Stomach smooth muscle (tissue), 2 donors: Measurements from ENCODE around the gene ST3GAL6.

Source experiments
- H3K27ac ChIP-seq: one replicate; pipeline ENCODE4 v1.7.0; 2013; ENCODE audit warnings: mild to moderate bottlenecking, low read length, inconsistent platforms
- H3K27me3 ChIP-seq, 2 donors: one replicate each; pipeline ENCODE4 v1.7.0; 2013; ENCODE audit warnings: low read length in 2 of 2; ENCODE audit not compliant: insufficient read depth in 2 of 2, control insufficient read depth in 1 of 2
- H3K36me3 ChIP-seq, 2 donors: one replicate each; pipeline ENCODE4 v1.7.0; 2013; ENCODE audit warnings: low read length in 2 of 2; ENCODE audit not compliant: control insufficient read depth in 2 of 2, insufficient read depth in 2 of 2
- H3K4me1 ChIP-seq: one replicate; pipeline ENCODE4 v1.7.0; 2013; ENCODE audit warnings: low read length; ENCODE audit not compliant: control insufficient read depth, insufficient read depth
- H3K4me3 ChIP-seq, 2 donors: one replicate each; pipeline ENCODE4 v1.7.0; 2013; ENCODE audit warnings: low read length in 2 of 2
- H3K9ac ChIP-seq, 2 donors: one replicate each; pipeline ENCODE4 v1.7.0; 2013; ENCODE audit warnings: low read length in 2 of 2, mild to moderate bottlenecking in 1 of 2
- H3K9me3 ChIP-seq, 2 donors: one replicate each; pipeline ENCODE4 v1.7.0; 2013; ENCODE audit warnings: low read length in 2 of 2; ENCODE audit not compliant: control insufficient read depth in 2 of 2
- donor health status: healthy.
- donor health status: Pancreatic carcinoma.

ST3GAL6 gene

DNA sequence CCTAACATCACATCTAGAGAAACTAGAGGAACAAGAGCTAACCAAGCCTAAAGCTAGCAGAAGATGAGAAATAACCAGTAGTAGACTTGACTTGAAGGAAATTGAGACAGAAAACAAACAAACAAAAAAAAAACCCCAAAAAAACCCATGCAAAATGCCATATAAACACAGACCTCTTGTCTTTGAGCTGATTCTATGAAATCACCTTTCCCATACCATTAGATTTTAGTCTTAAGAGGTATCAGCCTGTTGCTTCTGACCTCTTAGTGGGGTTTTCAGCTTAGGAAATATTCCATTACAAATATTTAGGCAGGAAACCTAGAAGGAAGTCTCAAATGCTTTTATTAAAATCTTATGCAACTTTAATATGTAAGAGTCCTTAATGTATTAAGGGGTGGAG lies 23.9 kb upstream of the ST3GAL6 start:
- Histone ChIP-seq H3K9me3 (no peaks in the 10 kb centered on the region), H3K4me1 (no peaks in the 10 kb centered on the region), H3K4me3 (no peak overlapping the region), H3K27ac (no peak overlapping the region), H3K36me3 (no peaks in the 10 kb centered on the region), H3K27me3 (no peaks in the 10 kb centered on the region), H3K9ac (no peak overlapping the region)

DNA sequence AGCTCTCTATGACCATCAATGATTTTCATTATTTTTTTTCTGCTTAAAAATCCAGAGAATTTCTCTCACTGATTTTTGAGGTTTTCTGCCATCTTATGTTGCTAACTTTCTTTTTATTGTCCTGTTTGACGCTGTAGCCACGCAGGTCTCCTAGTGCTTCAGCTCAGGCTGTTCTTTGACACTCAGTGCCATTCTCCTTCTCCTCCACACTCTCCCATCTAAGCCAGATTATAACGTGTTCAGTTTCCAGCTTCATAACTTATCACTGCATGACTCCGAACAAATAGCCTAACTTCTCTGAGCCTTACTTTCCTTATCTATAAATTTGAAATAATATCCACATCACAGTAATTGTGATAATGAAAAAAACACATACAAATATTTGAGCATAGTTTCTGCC lies 22.8 kb upstream of the ST3GAL6 start:
- Histone ChIP-seq H3K4me1 (no peaks in the 10 kb centered on the region), H3K27ac (no peak overlapping the region), H3K9me3 (no peaks in the 10 kb centered on the region)

DNA sequence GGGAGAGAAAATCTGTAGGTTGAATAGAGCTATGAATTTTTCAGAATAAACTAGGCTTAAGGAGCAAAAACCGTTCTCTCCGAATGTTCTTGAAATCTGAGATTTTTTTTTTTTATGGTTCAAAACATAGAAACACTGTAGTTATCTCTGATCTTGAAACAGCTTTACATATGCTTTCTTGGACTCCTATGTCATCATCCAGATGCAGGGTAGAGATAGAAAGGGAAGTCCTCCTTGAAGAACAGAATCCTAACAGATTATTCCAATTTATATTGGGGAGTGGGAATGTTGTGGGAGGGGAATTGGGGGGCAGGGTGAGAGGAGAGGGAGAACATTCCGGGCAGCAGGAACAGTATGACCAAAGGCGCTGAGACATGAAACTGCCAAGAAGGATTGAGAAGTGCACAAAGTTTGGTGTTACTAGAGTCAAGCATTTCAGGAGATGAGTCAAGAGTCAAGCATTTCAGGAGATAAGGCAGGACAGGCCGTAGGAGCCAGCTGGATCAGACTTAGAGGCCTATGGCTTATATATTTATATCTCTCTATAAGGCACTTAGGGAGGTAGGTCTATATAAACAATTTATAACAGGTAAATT lies 21.9 kb upstream of the ST3GAL6 start:
- H3K9ac ChIP-seq = no peak overlapping the region
- no peaks in the 10 kb centered on the region for H3K36me3 ChIP-seq
- H3K27ac ChIP-seq = no peak overlapping the region
- H3K9me3 ChIP-seq = no peaks in the 10 kb centered on the region
- H3K4me1 ChIP-seq = no peaks in the 10 kb centered on the region
- H3K27me3 ChIP-seq = no peaks in the 10 kb centered on the region
- no peak overlapping the region for H3K4me3 ChIP-seq

More for the DNA sequence above, 22.8 kb upstream of the ST3GAL6 start:
- no peaks in the 10 kb centered on the region for H3K36me3 ChIP-seq
- H3K9ac ChIP-seq = no peak overlapping the region
- no peak overlapping the region for H3K4me3 ChIP-seq
- no peaks in the 10 kb centered on the region for H3K27me3 ChIP-seq

DNA sequence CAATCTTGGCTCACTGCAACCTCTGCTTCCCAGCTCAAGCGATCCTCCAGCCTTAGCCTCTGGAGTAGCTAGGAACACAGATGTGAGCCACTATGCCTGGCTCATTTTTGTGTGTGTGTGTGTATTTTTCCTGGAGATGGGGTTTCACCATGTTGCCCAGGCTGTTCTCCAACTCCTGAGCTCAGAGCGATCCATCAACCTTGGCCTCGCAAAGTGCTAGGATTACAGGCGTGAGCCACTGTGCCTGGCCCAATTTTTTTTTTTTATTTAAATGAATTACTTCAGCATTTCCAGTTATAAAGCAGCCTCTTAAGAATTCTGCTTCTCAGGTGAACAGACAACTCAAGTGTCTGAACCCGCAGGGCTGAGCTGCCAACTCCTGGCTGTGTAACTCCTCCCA lies 20.1 kb upstream of the ST3GAL6 start:
- H3K27me3 ChIP-seq = no peaks in the 10 kb centered on the region
- H3K36me3 ChIP-seq = no peaks in the 10 kb centered on the region
- H3K9me3 ChIP-seq = no peaks in the 10 kb centered on the region
- H3K4me1 ChIP-seq = no peaks in the 10 kb centered on the region
- no peak overlapping the region for H3K9ac ChIP-seq
- H3K27ac ChIP-seq = no peak overlapping the region
- no peak overlapping the region for H3K4me3 ChIP-seq

DNA sequence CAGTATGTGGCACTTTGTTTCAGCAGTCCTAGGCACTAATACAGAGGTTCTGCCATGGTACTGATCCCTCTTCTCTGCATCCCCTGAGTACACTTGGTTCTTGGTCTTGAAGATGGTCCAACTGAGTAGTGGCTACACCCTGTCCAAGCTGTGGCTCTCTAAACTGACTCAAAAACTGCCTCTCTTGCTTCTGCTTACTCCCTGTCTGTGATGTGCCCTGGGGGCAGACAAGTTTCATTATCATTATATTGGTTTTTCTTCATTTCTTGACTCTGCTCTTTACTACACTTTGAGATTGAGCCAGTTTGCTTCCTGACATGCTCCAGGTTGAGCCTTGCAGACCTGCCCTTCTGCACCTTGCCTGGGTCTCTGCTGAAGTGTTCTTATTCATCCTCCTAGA lies 18.9 kb upstream of the ST3GAL6 start:
- Histone ChIP-seq H3K36me3 (no peaks in the 10 kb centered on the region), H3K4me3 (no peak overlapping the region), H3K4me1 (no peaks in the 10 kb centered on the region), H3K9ac (no peak overlapping the region), H3K9me3 (no peaks in the 10 kb centered on the region), H3K27ac (no peak overlapping the region), H3K27me3 (no peaks in the 10 kb centered on the region)

DNA sequence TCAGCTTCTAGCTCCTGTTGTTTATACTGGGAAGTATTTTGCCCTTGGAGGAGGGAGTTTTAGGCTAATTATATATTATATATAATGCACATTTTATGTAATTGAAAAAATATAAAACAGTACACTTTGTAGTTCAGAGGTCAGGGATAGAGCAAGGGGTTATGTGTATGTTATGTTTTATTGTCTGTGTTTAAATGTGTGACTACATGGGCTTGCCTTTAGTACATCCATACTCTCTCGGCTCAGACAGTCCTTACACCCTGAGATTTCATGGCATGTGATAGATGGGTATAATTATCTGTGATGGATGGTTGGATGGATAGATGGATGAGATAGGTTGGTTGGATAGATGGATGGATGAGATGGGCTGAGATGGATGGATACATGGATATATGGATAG lies 17.4 kb upstream of the ST3GAL6 start:
- Histone ChIP-seq H3K4me1 (no peaks in the 10 kb centered on the region), H3K9me3 (no peaks in the 10 kb centered on the region), H3K36me3 (no peaks in the 10 kb centered on the region), H3K9ac (no peak overlapping the region), H3K27me3 (no peaks in the 10 kb centered on the region), H3K27ac (no peak overlapping the region), H3K4me3 (no peak overlapping the region)

DNA sequence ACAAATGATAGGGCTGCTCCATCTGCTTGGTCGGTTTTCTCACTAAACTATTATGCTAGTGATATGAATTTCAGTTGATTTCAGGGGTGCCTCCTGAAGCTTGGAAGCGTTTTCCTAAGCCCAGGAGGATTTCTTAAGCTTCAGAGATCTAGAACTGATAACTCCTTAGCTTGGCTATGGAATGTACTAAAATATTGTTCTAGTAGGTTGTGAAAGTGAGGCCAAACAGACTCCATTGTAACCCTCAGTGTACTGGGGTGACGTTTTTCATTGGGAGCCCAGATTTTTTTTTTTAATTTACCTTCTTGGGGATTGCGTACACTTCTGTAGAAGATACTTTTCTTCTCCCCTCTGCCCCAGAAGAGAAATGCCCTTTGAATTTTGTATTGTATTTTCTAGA lies 17.0 kb upstream of the ST3GAL6 start:
- no peaks in the 10 kb centered on the region for H3K27me3 ChIP-seq
- no peaks in the 10 kb centered on the region for H3K4me1 ChIP-seq
- H3K4me3 ChIP-seq = no peak overlapping the region

DNA sequence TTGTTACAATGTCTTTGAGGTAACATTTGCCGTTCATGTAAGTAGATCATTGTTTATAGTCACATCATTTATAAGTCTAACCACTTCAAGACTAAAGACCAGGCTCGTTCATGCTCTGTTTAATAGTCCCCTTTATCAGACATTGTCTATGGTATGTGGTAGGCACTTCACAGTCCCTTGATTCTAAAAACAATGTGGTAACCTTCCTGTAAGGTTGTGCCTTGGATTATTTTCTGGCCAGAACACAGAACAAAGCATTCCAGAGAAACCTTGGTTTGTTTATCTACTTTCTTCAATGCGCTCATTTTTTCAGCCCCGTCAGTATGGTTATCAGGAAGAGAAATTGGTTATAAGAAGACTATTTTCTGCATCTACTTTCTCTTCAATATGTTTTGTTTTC lies 16.3 kb upstream of the ST3GAL6 start:
- no peaks in the 10 kb centered on the region for H3K9me3 ChIP-seq
- H3K9ac ChIP-seq = no peak overlapping the region
- no peak overlapping the region for H3K27ac ChIP-seq
- no peaks in the 10 kb centered on the region for H3K36me3 ChIP-seq
- H3K27me3 ChIP-seq = no peaks in the 10 kb centered on the region
- no peak overlapping the region for H3K4me3 ChIP-seq
- H3K4me1 ChIP-seq = no peaks in the 10 kb centered on the region

More for the DNA sequence above, 17.0 kb upstream of the ST3GAL6 start:
- Histone ChIP-seq H3K36me3 (no peaks in the 10 kb centered on the region), H3K9ac (no peak overlapping the region), H3K9me3 (no peaks in the 10 kb centered on the region), H3K27ac (no peak overlapping the region)

DNA sequence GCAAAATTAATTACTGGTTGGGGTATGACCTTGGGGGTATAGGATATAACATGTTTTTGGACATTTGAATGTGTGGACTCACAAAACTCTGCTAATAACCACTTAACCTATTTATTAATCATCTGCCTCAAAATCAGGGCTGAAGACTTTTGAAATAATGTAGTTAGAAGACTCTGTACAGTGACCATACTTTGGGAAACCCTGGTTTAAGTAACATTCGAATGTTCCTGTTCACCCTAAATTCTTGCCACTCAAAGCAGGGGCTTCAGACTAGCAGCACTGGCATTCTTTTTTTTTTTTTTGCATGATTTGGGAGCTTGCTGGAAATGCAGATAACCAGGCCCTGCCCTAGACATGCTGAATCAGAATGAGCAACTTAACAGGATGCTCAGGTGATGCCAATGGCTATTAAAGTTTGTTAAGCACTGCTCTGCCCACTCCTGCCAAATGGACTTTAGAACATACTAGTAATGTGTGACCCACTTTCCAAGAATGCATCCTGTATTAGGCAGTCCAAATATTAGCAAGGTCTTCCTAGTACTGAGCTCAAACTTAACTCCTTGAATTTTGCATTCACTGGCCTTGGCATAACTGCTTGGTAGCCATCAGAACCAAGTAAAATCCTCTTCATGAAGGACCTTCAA lies 12.7 kb upstream of the ST3GAL6 start:
- H3K9ac ChIP-seq = no peak overlapping the region
- no peak overlapping the region for H3K27ac ChIP-seq
- no peaks in the 10 kb centered on the region for H3K36me3 ChIP-seq
- H3K9me3 ChIP-seq = no peaks in the 10 kb centered on the region
- H3K4me1 ChIP-seq = no peaks in the 10 kb centered on the region
- H3K4me3 ChIP-seq = no peak overlapping the region
- no peaks in the 10 kb centered on the region for H3K27me3 ChIP-seq

DNA sequence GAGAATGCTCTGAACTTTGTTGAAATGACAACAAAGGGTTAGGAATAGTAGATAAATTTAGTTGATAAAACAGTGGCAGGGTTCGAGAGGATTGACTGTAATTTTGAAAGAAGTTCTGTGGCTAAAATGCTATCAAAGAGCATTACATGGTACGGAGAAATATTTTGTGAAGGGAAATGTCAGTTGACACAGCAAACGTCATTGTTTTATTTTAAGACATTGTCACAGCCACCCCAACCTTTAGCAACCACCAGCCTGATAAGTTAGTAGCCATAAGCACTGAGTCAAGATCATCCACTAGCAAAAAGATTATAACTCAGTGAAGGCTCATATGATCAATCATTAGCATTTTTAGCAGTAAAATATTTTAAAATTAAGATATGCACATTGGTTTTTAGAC lies 8.7 kb upstream of the ST3GAL6 start:
- Histone ChIP-seq H3K4me1 (no peaks in the 10 kb centered on the region), H3K4me3 (no peak overlapping the region), H3K27me3 (no peaks in the 10 kb centered on the region), H3K27ac (no peak overlapping the region), H3K9ac (no peak overlapping the region), H3K36me3 (no peaks in the 10 kb centered on the region), H3K9me3 (no peaks in the 10 kb centered on the region)

DNA sequence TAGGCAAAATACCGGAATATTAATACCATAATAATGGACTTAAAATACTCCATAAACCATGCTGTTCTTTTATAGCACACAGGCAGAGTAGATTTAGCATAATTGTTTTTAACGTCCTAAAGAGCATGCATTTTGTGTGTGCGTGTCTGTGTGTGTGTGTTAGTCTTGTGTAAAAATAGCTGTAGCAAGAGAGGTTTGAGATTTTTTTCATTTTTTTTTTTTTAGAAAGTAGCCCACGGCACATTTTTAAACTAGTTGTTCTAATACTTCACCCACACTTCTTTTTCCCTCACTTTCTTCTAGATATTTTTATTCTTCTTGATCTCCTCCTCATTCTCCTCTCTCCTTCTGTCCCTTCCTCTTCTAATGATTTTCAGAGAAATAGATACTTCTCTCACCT lies 7.5 kb upstream of the ST3GAL6 start:
- Histone ChIP-seq H3K27ac (no peak overlapping the region), H3K9me3 (no peaks in the 10 kb centered on the region), H3K4me3 (no peak overlapping the region), H3K9ac (no peak overlapping the region), H3K27me3 (no peaks in the 10 kb centered on the region), H3K36me3 (no peaks in the 10 kb centered on the region), H3K4me1 (no peaks in the 10 kb centered on the region)
